SK-N-SH treated with all-trans-retinoic acid at 6 μM for 48 hours (cell line): Measurements from ENCODE around the gene TBC1D9B.

Experiments
- ATAC-seq: fragments of 200-7000 bp; cut with Tn5 transposase; 3 replicates; pipeline ENCODE4 v1.9.1; 2020; ENCODE audit warnings: mild to moderate bottlenecking, moderate library complexity
- ARNTL ChIP-seq: fragments of 450-650 bp; formaldehyde crosslinking; IDR thresholded peaks from 2 replicates; pipeline ENCODE4 v1.5.0; 2020; ENCODE audit warnings: low read depth, mild to moderate bottlenecking, moderate library complexity, borderline replicate concordance
- BACH2 ChIP-seq: fragments of 250-450 bp; sonication (Bioruptor Pico); IDR thresholded peaks from 2 replicates; pipeline ENCODE4 v1.9.0; 2021; ENCODE audit warnings: mild to moderate bottlenecking, borderline replicate concordance
- CREB5 ChIP-seq: fragments of 250-450 bp; sonication (Bioruptor Pico); IDR thresholded peaks from 2 replicates; pipeline ENCODE4 v1.5.1; 2020; ENCODE audit warnings: low read depth, mild to moderate bottlenecking, moderate library complexity
- CSDC2 ChIP-seq: fragments of 250-450 bp; sonication (Bioruptor Pico); IDR thresholded peaks from 2 replicates; pipeline ENCODE4 v1.5.0; 2020; ENCODE audit warnings: mild to moderate bottlenecking, moderate library complexity
- CSRNP3 ChIP-seq: fragments of 250-450 bp; sonication (Bioruptor Pico); IDR thresholded peaks from 2 replicates; pipeline ENCODE4 v1.5.1; 2021; ENCODE audit warnings: mild to moderate bottlenecking, moderate library complexity
- ESRRG ChIP-seq: fragments of 250-450 bp; sonication (Bioruptor Pico); IDR thresholded peaks from 2 replicates; pipeline ENCODE4 v1.6.1; 2021; ENCODE audit warnings: mild to moderate bottlenecking
- OSR1 ChIP-seq: fragments of 250-450 bp; sonication (Bioruptor Pico); IDR thresholded peaks from 2 replicates; pipeline ENCODE4 v1.8.0; 2022; ENCODE audit warnings: moderate library complexity, mild to moderate bottlenecking, inconsistent platforms
- PATZ1 ChIP-seq: fragments of 250-450 bp; sonication (Bioruptor Pico); IDR thresholded peaks from 2 replicates; pipeline ENCODE4 v1.8.0; 2020; ENCODE audit warnings: mild to moderate bottlenecking, moderate library complexity, borderline replicate concordance
- POU6F1 ChIP-seq: fragments of 250-450 bp; sonication (Bioruptor Pico); IDR thresholded peaks from 2 replicates; pipeline ENCODE4 v1.8.0; 2021; ENCODE audit warnings: low read depth, mild to moderate bottlenecking, moderate library complexity, borderline replicate concordance
- PPARA ChIP-seq: fragments of 250-450 bp; sonication (Bioruptor Pico); IDR thresholded peaks from 2 replicates; pipeline ENCODE4 v1.5.0; 2020; ENCODE audit warnings: mild to moderate bottlenecking, borderline replicate concordance
- RARB ChIP-seq: fragments of 250-450 bp; sonication (Bioruptor Pico); IDR thresholded peaks from 2 replicates; pipeline ENCODE4 v1.8.0; 2021; ENCODE audit warnings: mild to moderate bottlenecking, moderate library complexity
- TSHZ2 ChIP-seq: fragments of 250-450 bp; sonication (Bioruptor Pico); IDR thresholded peaks from 2 replicates; pipeline ENCODE4 v1.5.0; 2020; ENCODE audit warnings: mild to moderate bottlenecking, moderate library complexity
- ZNF565 ChIP-seq: fragments of 450-650 bp; formaldehyde crosslinking; conservative IDR thresholded peaks from 2 replicates; pipeline ENCODE4 v1.5.0; 2020; ENCODE audit warnings: low read depth, mild to moderate bottlenecking, moderate library complexity

Gene TBC1D9B

GRCh38 chr5:179890751-179891682 lies 16.7 kb downstream of the TBC1D9B start:
- no peak for TF ChIP-seq OSR1
- no peak for TF ChIP-seq ARNTL (CRISPR knock-in tag)
- no peak for TF ChIP-seq ZNF565 (CRISPR knock-in tag)
- no peak for TF ChIP-seq CSDC2 (CRISPR knock-in tag)
- TF ChIP-seq BACH2 (CRISPR knock-in tag): no peak
- TF ChIP-seq CREB5 (CRISPR knock-in tag): no peak
- TF ChIP-seq ESRRG (CRISPR knock-in tag): no peak
- TF ChIP-seq PPARA (CRISPR knock-in tag): no peak
- TF ChIP-seq RARB (CRISPR knock-in tag): no peak
- TF ChIP-seq TSHZ2 (CRISPR knock-in tag): no peak
- no peak for TF ChIP-seq CSRNP3
- no peak for ATAC-seq

- no peak for ATAC-seq
- TF ChIP-seq ESRRG (CRISPR knock-in tag) (no peak), POU6F1 (CRISPR knock-in tag) (no peak), CSDC2 (CRISPR knock-in tag) (no peak), ARNTL (CRISPR knock-in tag) (no peak), PATZ1 (CRISPR knock-in tag) (no peak), RARB (CRISPR knock-in tag) (no peak)
These were observed 17.8 kb downstream of the TBC1D9B start for GRCh38 chr5:179889885-179890284.

- ATAC-seq: no peak
- TF ChIP-seq CSRNP3 (no peak), POU6F1 (CRISPR knock-in tag) (no peak), PPARA (CRISPR knock-in tag) (no peak)
- TF ChIP-seq, all 23 proteins: peak for 0
These were observed 19.9 kb downstream of the TBC1D9B start for GRCh38 chr5:179887802-179888201.
